Measurements from ENCODE around the gene TUBA1B. TPM values are rescaled to one million over a fixed set of nuclear protein-coding genes. Genes with fewer than 3 reads are reported as not detected.

TUBA1B gene
- total RNA-seq, 1 donor from 2014 or later: 1,521 TPM

Other genes starting within 250 kb of the TUBA1B start
- 62.7 and 67.9 TPM in 2 replicates for gene FKBP11, start 205.9 kb downstream of the TUBA1B start, total RNA-seq
- gene ARF3, start 173.9 kb downstream of the TUBA1B start, total RNA-seq: 116 and 117 TPM in 2 replicates
- 0.13 and 0.37 TPM in 2 replicates for gene WNT10B, start 159.7 kb downstream of the TUBA1B start, total RNA-seq
- gene WNT1, start 153.1 kb downstream of the TUBA1B start, total RNA-seq: 0.21 and 0.24 TPM in 2 replicates
- gene DDN, start 132.0 kb downstream of the TUBA1B start, total RNA-seq: 0.78 and 1.1 TPM in 2 replicates
- 85.0 and 85.1 TPM in 2 replicates for gene PRKAG1, start 112.6 kb downstream of the TUBA1B start, total RNA-seq
- 107 and 109 TPM in 2 replicates for gene KMT2D, start 70.6 kb downstream of the TUBA1B start, total RNA-seq
- gene RHEBL1, start 61.4 kb downstream of the TUBA1B start, total RNA-seq: 8.6 and 10.7 TPM in 2 replicates
- gene DHH, start 36.6 kb downstream of the TUBA1B start, total RNA-seq: 0.10 TPM in 1 of 2 replicates, not detected in the other
- 50.4 and 52.5 TPM in 2 replicates for gene LMBR1L, start 20.5 kb downstream of the TUBA1B start, total RNA-seq
- gene TUBA1A, start 57.7 kb upstream of the TUBA1B start, total RNA-seq: 46.7 and 47.2 TPM in 2 replicates
- 261 and 270 TPM in 2 replicates for gene TUBA1C, start 133.7 kb upstream of the TUBA1B start, total RNA-seq
- 0.20 TPM in 1 of 2 replicates, not detected in the other for gene PRPH, start 163.8 kb upstream of the TUBA1B start, total RNA-seq
- gene TROAP, start 191.9 kb upstream of the TUBA1B start, total RNA-seq: 46.0 TPM in 2 replicates
- gene C1QL4, start 205.8 kb upstream of the TUBA1B start, total RNA-seq: not detected in 2 replicates
- gene DNAJC22, start 215.5 kb upstream of the TUBA1B start, total RNA-seq: 0.16 TPM in 1 of 2 replicates, not detected in the other
- gene SPATS2, start 236.1 kb upstream of the TUBA1B start, total RNA-seq: 11.6 and 12.0 TPM in 2 replicates

All from activated T-helper 1 cell treated with anti-CD3 and anti-CD28 coated beads, Interleukin-12 subunit alpha, Interleukin-12 subunit beta, Interleukin-2, Interleukin-4 antibody, amounts not matched to agents 30 ng/mL and 10 ng/mL and 1 ng/mL, durations not matched to agents 14 hours and 24 hours and 36 hours (primary cell).